Measurements from ENCODE around the gene PTPRT.

Gene PTPRT

DNA sequence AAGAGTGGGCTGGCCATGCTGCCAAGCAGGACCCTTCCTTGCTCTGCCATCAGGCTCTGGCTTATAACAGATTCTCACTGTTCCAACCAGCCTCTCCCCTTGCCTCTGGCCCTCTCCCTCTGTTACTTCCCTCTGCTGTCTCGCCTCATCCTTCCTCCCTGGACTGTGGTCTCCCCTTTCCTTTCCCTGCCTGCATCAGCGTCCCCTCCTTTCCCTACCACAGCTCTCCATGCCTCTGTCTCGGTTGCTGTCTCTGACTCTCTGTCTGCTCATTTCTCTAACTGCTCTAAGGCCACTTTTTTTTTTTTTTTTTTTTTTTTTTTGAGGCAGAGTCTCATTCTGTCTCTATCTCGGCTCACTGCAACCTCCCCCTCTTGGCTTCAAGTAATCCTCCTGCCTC, 173.4 kb downstream of the PTPRT start:
- no peak for DNase-seq

DNA sequence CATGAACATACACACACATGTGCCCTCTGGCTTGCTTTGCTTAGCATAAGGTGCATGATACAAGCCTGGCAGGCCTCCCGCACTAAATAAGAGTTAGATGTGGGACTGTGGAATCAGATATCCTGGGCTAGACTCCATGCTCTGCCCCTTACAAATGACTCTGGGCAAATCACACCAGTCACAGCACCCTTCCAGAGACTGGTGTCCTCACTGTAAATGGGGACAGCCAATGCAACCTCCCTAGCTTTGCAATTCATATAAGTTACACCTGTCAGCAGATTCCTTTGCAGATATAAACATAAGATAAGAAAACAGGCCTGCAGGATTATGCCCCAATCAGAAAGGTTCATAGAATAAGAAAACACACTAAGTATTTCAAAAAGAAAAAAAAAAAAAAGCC, 174.1 kb downstream of the PTPRT start:
- no peak for DNase-seq

DNA sequence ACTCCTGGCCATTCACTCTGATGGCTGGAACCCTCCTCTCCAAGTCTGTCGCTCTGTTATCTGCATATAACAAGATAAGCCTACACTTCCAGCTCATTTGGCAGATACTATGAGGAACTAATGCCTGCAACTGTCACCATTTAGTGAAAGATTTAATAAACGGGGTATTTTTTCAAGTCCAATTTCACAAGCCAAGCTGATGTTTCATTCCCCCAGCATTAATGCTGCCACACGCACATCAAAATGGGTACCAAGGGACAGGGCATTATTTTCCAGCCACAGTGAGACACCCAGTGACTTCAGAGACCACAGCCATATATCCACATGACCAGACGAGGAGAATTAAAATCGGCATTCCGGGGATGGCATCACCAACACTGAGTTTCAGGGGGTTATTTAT, 175.5 kb downstream of the PTPRT start:
- DNase-seq: no peak

DNA sequence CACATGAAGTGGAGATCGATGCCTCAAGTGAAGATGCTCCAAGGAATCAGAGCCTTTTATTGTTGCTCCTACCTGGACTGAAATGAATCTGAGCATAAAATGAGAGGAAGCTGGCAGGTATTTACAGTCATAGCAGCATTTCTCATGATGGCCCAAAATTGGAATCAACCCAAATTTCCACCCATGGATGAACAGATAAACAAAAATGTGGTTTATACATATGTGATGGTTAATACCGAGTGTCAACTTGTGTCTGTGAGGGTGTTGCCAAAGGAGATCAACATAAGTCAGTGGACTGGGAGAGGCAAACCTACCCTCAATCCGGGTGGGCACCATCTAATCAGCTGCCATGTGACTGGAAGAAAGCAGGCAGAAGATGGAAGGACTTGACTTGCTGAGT, 178.2 kb downstream of the PTPRT start:
- no peak for DNase-seq

DNA sequence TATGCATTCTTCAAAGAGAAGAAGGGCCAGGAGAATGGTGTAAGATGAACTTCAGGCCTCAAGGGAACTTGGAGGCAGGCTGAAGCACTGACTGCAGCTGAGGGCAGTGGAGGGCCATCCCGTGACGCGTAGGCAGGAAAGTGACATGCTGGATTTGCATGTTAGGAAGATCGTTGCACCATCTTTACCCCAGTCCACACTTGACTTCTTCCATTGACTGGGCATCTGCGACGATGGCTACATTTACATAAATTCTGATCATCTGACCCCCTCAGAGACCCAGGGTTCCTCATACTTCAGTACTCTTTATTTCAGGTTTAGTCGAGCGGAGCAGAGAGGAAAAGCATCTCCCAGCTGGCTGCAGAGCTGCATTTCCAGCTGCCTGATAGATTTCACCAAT, 180.2 kb downstream of the PTPRT start:
- DNase-seq: no peak

DNA sequence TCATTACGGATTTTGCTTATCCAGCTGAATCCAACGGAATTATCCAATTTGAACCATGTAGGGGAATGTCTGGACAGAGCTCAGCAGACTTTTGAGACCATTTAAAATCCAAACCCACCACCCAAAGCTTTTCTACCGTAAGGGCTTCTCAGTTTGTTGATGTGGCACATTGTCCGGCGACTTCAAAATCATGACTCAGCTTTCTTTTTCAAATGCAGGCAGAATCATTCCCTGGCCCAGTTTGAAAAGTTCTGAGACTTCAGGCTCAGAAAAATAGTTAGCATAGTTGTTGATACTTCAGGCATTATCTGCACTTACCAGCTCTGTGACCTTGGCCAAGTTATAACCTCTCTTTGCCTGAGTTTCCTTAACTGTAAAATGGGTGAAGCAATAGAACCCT, 182.2 kb downstream of the PTPRT start:
- DNase-seq: no peak

DNA sequence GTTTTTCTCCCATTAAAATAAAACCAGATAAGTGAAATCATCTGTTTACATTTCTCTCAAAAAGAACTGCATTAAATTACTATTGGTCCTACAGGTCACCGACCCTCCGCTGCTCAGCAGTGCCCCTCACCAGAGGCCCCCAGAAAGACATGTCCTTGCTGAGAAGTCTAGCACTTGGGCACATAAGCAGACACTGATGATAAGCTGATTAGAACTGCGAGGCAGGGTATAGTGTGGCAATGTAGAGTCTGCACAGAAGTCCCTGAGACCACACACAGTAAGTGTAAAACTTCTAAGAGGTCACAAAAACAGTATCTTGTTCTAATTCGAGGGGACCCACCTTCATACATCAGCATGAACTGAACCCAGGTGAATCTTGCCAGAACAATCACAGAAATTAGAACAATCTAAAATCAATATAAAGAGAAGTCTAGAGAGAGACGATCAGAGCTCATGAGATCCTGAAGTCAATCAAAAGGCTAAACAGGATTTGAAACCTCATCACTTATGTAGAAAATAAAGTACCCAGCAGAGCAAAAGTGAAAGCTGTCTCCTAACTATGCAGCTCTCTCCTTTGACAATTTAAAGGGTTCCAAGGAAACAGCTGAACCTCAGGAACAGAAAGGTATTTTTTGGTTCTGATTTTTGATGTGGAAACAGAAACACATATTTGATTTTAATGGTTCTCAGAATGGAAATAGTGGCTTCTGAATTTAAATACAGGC, 182.9 kb downstream of the PTPRT start:
- DNase-seq: no peak

DNA sequence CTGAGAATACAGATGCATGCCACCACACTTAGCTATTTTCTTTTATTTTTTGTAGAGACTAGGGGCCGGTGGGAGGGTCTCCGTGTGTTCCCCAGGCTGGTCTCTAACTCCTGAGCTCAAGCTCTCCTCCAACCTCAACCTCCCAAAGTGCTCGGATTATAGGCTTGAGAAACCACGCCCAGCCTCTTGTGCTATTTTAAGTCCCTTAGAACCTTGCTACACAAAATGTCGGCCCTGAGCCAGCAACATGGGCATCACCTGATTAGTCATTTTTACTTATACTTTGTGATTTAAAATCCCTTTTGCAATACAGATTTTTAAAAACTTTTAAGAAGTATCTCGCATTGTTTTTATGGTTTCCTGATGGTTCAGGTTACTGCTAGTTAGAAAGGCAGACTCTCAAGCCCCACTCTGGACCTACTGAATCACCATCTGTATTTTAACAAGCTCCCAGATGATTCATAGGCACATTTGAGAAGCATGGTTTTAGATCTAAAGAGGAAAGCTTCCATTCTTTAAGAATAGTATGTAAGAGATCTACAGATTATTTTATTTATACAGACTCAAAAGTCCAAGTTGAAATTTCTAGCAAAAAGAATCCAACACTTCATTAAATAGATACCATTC, 186.3 kb downstream of the PTPRT start:
- no peak for DNase-seq

DNA sequence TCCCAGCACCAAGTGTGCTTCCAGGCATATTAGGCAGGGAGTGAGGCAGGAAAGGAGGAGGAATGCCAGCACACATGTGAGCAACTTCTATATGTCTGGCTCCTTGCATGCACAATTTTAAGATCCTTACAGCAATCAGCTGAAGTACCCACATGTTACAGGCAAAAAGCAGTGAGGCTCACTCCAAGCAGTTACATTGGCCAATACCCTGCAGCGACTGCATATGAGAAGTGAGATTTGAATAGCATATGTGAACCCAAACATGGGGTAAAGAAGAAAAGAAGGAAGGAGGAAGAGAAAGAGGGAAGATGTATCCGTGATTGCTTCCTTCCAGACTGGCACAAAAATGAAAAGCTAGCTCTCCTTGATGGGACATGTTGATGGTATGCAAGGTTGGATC, 193.6 kb downstream of the PTPRT start:
- no peak for DNase-seq

DNA sequence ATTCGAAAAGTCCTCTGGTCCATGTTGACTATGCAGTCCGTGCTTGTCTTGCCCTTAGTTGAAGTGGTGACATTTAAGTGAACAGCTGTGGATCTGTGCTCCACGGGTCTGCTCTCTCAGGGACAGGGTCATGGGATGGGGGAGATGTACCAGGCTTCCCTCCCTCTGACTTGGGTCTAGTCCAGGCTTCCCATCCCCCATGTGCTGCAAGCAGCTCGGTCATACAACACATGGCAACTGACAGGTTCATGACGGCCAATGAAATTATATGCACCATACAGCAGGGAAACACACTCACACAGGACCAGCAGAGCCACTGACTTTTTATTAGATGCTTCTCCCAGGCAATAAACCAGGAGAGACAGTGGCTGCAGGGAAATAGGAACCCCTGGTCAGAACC, 201.4 kb downstream of the PTPRT start:
- DNase-seq: no peak

DNA sequence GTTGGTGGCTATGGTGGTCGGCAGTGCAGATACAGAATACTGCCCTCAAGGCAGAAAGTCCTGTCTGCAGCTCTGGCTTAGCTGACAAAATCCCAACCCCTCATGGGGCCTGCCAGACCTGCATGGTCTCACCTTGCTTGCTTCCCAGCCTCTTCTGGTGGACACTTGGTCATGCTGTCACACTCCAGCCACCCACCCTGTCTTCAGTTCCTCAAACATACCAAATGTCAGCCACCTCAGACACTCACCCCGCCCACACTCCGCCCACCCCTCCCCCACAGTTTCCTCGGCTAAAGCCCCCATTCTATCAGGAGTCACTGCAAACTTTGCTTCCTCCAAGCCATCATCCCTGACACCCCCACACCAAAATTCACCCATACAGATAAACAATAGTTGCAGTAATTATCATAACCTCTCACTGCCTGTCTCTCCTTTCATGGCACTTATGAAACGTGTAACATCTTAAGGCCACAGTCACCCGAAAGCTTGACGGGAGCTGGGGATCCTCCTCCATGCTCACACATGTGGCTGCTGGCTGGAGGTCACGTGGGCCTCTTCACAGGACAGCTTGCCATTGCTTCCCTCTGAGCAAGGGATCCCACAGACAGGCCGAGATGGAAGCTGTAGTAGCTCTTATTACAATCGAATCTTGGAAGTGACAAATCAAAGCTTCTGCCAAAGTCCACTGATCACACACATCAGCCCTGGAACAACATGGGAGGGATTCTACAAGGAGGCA, 202.2 kb downstream of the PTPRT start:
- DNase-seq: no peak

DNA sequence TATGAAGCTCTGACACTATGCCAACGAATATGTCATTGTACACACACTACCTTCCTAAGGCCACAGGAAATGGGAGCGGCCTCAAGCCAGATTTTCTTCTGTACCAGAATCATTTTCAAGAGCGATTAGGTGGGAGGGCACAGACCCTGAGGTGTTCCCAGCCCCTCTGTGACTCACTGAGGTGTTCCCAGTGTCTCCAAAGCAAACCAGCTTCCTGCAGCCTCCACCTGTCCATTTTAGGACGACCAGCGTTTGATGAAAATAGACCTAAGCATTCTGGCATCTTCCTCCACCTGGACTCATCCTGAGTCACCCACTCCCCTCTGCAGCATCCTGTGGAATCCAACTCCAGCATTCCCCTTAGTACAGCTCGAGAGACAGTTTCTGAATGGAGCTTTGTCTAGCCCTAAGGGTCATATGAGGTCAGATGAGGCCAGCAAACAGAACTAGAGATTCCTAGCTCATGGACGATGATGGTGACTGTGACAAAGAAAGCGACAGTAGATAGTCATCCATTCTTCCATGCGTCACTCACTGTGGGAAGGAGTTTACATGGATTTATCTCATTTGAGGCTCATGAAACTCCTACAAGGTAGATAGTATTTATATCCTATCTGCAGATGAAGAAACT, 203.4 kb downstream of the PTPRT start:
- DNase-seq: no peak

DNA sequence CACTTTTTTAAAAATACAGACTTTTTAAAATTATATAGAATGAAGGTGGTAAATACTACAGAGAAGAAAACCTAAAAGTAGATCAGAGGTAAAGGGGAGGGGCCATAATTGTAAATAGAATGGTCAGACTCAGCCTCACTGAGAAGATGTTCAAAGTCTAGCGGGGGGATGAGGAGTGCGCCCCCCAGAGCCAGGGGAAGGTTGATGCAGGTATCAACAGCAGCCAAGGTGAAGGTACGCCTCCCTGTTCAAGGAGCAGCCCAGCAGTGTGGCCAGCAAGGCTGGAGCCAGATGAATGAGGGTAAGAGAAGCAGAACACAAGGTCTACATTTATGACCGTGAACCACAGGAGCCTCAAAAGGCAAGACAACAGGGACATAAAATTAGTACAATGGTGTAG, 204.1 kb downstream of the PTPRT start:
- no peak for DNase-seq

DNA sequence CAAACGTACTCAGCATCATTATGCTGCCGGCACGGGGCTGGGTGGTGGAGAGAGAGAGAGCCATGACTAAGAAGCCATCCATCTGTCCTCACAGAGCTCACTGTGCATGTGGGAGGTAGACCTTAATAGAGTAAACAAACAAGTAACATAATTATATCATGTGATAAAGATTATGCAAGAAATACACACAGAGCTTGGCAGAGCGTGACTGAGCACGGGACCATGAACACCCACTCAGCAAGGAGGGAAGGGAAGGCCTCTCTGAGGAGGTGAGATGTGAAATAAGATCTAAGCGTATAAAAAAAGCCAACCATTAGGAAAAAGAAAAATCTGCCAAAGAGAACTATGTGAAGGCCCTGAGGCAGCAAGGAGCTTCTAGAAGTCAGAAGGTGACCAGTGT, 207.5 kb downstream of the PTPRT start:
- DNase-seq: no peak

DNA sequence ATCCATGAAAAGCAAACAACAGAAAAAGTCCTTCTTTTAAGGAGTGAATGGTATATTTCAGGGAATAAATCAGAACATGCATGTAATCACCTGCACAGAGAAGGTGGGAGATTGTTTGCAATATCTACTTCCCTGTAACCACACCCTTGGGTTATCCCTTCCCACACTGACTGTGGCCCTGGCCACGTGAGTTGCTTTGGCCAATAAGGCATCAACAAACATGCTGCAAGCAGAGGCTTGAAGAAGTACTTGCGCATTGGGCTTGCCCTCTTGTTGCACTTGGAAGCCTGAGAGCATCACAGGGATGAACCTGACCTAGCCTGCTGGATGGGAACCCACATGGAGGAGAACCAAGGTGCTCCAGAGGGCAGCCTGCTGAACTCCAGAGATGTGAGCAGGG, 208.5 kb downstream of the PTPRT start:
- DNase-seq: no peak

DNA sequence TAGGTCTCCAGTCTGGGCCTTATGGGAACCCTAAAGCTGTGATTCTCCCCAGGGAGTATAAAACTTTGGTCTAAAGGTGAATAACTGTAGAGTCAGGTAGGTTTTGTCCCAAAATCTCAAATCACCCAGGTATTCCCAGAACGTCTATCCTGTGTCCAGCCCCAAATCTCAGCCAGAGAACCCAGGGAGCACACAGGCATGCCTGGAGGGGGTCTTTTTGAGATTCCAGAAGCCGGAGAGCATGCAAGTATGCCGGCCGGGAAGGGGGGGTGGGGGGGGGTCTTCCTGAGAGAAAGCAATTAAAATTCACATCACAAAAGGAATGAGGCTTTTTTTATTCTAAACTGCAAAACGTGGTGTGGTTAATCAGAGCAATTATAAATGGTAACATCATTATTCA, 210.0 kb downstream of the PTPRT start:
- DNase-seq: no peak

DNA sequence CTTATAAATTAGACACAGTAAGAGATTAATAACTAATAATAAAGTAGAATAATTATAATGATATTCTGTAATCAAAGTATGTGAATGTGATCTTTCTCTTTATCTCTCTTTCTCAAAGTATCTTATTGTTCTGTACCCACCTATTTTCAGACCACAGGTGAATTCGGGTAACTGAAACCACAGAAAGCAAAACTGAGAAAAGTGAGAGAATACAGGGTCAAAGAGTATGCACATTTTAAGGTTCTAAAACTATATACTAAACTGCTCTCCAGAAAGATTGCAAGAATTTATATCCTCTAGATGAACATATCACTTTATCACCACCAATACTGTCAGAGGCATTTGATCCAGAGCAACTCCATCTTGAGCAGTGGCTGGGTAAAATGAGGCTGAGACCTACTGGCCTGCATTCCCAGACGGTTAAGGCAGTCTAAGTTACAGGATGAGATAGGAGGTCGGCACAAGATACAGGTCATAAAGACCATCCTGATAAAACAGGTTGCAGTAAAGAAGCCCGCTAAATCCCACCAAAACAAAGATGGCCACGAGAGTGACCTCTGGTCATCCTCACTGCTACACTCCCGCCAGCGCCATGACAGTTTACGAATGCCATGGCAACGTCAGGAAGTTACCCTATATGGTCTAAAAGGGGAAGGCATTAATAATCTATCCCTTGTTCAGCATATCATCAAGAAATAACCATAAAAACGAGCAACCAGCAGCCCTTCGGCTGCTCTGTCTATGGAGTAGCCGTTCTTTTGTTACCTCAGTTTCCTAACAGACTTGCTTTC, 211.3 kb downstream of the PTPRT start:
- DNase-seq: no peak

DNA sequence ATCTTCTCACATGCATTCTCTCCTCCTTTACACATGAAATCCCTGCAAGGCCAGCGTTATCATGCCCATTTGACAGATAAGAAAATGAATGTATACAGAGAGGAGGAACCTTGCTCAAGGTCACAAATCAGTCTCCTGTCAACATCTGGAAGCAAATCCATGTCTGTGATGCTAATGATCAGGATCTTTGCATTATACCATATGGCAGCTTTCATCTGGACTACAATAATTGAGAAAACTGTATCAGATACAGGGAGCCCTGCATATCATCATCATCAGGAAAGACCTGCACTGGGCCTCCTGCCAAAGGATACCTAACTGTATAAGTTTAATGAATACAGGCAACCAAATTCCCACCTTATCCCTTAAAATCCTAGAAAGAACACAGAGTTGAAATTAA, 213.7 kb downstream of the PTPRT start:
- DNase-seq: no peak

DNA sequence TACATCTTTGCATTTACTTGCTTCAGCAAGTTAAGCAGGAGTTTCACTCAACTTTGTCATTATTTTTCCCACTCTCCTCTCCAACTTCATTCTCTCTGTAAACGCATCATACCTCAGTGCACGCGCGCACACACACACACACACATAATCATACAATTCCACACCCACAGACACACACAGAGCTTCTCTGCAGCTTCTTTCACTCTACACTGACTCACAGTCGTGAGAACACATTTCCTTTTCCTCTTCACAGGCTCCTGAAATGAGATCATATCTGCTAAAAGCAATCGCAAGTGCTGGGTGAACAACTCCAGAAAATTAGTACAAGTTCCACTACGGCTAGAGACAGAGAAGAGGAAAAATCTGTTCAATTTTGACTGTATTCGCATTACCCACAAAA, 215.4 kb downstream of the PTPRT start:
- DNase-seq: no peak

DNA sequence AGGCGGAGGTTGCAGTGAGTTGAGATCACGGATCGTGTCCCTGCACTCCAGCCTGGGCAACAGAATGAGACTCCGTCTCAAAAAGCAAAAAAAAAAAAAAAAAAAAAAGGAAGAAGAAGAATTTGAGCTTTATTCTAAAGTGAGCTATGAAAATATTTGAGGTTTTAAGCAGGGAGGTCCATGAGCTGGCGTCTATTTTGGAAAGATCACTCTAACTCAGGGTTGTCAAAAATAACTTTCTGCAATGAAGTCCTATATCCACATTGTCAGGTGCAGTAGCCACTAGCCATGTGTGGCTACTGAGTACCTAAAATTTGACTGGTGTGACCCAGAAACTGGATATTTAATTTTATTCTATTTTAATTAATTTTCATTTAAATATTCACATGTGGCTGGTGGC, 217.1 kb downstream of the PTPRT start:
- DNase-seq: no peak

DNA sequence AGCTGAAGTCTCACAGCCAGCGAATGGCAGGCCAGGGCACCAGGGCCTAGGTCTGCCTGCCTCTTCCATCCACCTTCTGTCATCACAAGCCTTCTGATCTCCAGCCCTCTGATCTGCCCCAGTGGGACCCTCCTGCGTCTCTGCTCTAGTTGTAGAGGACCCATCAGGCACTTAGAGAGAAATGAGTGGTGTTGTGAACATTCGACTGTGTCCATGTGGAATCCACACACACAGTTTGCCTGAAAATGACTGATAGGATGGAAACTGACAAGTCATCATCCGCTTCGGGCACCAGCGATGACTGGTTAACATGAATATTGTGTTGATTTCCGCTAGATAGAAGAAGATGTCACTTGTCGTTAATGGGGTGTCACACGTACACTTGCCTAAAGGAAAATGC, 221.0 kb downstream of the PTPRT start:
- DNase-seq: no peak

DNA sequence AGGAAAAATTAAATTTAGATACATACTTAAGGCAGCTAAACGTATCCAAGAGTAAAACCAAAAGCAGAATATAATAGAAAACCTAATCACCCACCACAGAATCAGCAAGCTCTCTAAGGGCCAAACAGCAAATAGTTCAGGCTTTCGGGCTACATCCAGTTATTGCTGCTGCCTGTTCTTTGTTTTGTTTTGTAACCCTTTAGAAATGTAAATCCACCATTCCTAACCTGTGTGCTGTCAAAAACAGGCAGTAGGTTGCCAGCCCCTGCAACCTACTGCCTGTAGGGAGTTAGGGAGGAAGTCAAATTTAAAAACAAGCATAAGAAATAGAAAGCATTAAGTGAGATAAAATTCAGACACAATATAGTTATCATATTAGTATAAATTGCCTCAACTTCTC, 225.9 kb downstream of the PTPRT start:
- DNase-seq: no peak

DNA sequence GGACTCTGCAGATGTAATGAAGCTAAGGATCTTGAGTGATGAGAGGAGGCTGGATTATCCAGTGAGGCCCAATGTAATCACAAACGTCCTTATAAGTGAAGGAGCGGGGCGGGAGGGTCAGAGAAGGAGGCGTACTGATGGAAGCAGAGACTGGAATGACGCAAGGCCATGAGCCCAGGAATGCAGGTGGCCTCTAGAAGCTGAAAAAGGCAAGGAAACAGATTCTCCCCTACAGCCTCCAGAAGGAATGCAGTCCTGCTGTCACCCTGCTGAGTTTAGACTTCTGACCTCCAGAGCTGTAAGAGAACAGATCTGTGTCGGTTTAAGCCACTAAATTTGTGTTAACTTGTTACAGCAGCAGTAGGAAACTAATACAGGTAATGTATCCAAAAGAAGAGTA, 227.9 kb downstream of the PTPRT start:
- DNase-seq: no peak

Measured in activated CD4-positive, alpha-beta T cell treated with anti-CD3 and anti-CD28 coated beads, Interleukin-10, Interleukin-2, amounts not matched to agents 100 ng/mL and 50 ng/mL, durations not matched to agents 16 hours and 8 hours (primary cell).